AG10803 (cell line): ENCODE results near the gene RPS3.
A peak's percentile ranks its signal among the peaks of the same experiment; 100 is the strongest.
"Not testable (repeated sequence)": the region's sequence is repeated elsewhere in the genome, so short reads cannot be mapped to it uniquely, and the experiment has no call there.

Experiments
- DNase-seq: peaks from one replicate; pipeline ENCODE4 v3.0.0; 2010; ENCODE audit warnings: low read depth
- H3K4me3 ChIP-seq: 2 replicates; pipeline ENCODE4 v1.5.1; 2011; ENCODE audit warnings: mild to moderate bottlenecking, low read length, control low read depth
- CTCF ChIP-seq: conservative IDR thresholded peaks from 2 replicates; pipeline ENCODE4 v1.5.1; 2011; ENCODE audit warnings: mild to moderate bottlenecking, low read length, control low read depth, inconsistent platforms

Gene RPS3

GRCh38 chr11:75402002-75402773 is 2.9 kb downstream of the RPS3 start:
- TF ChIP-seq CTCF: no peak
- DNase-seq: no peak
- peak overlapping the region; percentile 20 for H3K4me3 ChIP-seq

- no peak overlapping the region for H3K4me3 ChIP-seq
- no peak for DNase-seq
- TF ChIP-seq CTCF: no peak
Observed at GRCh38 chr11:75403037-75403436, 3.7 kb downstream of the RPS3 start.

- no peak overlapping the region for H3K4me3 ChIP-seq
- TF ChIP-seq CTCF: no peak
- no peak for DNase-seq
Observed at GRCh38 chr11:75403983-75404658, 4.8 kb downstream of the RPS3 start.

- H3K4me3 ChIP-seq: no peak overlapping the region
- DNase-seq: peak; percentile 34
- no peak for TF ChIP-seq CTCF
Observed at GRCh38 chr11:75406338-75406777, 7.0 kb downstream of the RPS3 start.

- no peak overlapping the region for H3K4me3 ChIP-seq
- no peak for TF ChIP-seq CTCF
- DNase-seq: no peak
Observed at GRCh38 chr11:75408957-75409219, 9.6 kb downstream of the RPS3 start.

GRCh38 chr11:75409971-75410370 is 10.7 kb downstream of the RPS3 start:
- not testable (repeated sequence) for H3K4me3 ChIP-seq, DNase-seq

GRCh38 chr11:75413146-75413545 is 13.8 kb downstream of the RPS3 start:
- not testable (repeated sequence) for H3K4me3 ChIP-seq, DNase-seq

- DNase-seq: no peak
- no peak for TF ChIP-seq CTCF
- no peak overlapping the region for H3K4me3 ChIP-seq
Observed at GRCh38 chr11:75413864-75414263, 14.5 kb downstream of the RPS3 start.
